Fibroblast of skin of abdomen (primary cell): Measurements from ENCODE around the gene CSPG5. TPM values are rescaled to one million over a fixed set of nuclear protein-coding genes. Genes with fewer than 3 reads are reported as not detected.

ENCODE experiments used
- DNase-seq: peaks from one replicate; pipeline ENCODE4 v3.0.0-alpha.2; 2013
- polyA plus RNA-seq, 2 experiments: library from polyadenylated mRNA; unstranded; fragments of 120-200 nt; gene quantifications; one replicate each; pipeline ENCODE4 v1.2.1, GENCODE V29; 2013; ENCODE audit not compliant: insufficient read length in 2 of 2

The CSPG5 gene, protein sequence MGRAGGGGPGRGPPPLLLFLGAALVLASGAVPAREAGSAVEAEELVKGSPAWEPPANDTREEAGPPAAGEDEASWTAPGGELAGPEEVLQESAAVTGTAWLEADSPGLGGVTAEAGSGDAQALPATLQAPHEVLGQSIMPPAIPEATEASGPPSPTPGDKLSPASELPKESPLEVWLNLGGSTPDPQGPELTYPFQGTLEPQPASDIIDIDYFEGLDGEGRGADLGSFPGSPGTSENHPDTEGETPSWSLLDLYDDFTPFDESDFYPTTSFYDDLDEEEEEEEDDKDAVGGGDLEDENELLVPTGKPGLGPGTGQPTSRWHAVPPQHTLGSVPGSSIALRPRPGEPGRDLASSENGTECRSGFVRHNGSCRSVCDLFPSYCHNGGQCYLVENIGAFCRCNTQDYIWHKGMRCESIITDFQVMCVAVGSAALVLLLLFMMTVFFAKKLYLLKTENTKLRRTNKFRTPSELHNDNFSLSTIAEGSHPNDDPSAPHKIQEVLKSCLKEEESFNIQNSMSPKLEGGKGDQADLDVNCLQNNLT
- 0.06 TPM for polyA plus RNA-seq (2013, experiment 1 of 2; ENCODE audit: insufficient read length)
- 0.12 TPM for polyA plus RNA-seq (2013, experiment 2 of 2; ENCODE audit: insufficient read length)

- DNase-seq = no peak
Observed at GRCh38 chr3:47578691-47579632, at the start of gene CSPG5. TSS of gene CSPG5 (minus strand) at chr3:47578865. CDS start at chr3:47578693, 172 bp downstream.

GRCh38 chr3:47628426-47628825 lies 49.8 kb upstream of the CSPG5 start:
- no peak for DNase-seq

DNA sequence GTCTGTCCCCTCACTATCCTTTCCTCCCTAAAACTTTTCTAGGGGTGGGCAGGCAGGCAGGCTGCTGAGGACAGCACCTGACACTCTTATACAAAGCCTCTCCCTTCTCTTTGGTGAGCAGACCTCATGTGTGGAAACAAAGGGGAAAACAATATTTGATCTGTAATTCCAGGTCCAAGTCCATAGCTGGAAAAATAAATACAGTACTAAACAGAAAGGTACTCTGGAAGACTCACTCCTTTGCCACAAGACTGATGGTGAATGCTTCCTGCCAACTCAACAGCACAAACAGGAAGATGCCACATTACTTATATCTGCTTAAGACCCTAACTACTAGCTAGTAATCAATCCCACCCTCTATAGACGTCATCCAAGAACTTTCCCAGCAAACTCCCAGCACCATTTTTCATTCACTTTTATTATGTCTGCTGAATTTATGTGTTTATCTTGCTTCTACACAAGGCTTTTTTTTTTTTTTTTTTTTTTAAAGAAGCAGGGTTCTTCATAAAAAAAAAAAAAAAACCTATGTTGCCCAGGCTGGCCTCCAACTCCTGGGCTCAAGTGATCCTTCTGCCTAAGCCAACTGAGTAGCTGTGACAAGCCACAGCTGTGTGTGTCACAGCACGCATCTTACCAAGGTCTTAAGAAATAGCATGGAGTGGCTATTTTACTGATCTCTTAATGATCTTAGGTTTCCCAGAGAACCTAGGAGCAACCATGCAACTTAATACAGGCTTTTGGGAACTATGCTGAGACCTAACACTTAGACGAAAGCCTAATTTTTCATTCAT lies 44.2 kb upstream of the CSPG5 start:
- DNase-seq = no peak

DNA sequence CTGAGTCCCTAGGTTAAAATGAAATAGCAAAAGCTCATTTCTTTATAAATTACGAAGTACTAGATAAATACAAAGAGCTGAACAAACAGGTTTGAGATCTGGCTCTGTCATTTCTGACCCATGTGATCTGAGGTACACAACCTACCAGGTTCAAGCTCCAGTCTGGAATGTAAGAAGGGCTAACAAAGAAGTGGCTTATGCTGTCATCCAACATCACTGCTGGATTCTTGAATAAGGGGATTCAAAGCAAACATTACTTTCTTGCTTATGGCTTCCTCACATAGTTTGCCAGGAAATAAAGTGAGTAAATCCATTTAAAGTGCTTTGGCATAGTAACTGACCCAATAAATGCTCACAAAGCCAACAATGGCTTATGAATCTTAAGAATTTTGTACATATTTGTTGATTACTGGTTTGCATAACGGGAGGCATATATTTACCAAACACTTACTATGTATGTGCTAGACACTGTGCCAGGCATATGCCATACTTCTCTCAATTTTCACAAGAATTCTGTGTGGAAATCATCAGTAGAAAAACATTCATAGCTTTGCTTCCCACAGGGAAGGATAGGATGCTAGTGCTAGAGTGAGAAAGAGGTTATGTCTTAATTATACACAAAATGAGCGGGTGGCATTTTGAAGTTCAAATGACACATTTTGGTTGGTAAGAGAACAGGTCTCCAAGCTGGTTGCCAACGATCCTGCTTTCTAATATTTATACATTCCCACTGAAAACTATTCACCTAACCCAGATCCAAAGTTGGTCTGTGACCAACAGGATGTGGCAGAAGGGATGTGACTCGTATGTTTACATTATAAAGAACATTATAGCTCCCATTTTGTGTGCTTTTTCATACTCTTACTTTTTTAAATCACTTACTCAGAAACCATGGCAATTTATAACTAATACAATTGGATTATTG lies 38.7 kb upstream of the CSPG5 start:
- DNase-seq = peak; percentile 45

DNA sequence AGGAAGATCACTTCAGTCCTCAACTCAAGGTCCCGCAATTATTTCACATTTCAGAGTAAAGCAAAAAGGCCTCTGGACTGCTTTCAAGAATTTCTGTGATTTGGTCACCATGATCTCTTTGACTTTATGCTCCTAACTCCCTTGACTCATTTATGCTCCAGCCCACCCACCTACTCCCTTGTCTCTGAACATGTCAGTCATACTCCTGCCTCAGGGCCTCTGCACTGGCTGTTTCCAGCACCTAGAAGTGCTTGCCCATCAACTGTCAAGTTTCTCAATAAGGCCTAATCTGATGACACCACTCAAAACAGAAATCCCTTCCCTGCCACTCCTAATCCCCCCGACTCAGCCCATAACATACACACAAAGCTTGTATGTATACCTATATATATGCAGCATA lies 36.1 kb upstream of the CSPG5 start:
- DNase-seq = no peak

- no peak for DNase-seq
Observed at GRCh38 chr3:47613722-47614121, 35.1 kb upstream of the CSPG5 start.

DNA sequence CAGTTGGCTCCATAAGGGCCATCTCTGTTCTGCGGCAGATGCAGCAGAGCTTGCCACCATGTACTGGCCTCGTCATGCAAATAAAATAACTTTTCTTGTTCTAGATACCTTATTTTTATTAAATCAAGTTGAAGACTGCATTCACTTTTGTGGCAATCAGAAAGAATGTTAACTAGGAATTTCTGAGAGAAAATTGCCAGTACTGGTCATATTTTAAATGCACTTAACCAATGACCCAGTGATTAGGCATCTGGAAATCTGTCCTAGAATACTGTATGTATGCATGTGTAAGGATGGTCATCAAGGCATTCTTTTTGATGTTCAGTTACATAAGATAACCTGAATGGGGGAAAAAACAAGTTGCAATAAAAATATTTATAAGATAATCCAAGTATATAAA lies 34.2 kb upstream of the CSPG5 start:
- peak; percentile 45 for DNase-seq

GRCh38 chr3:47612178-47612577 lies 33.5 kb upstream of the CSPG5 start:
- peak; percentile 87 for DNase-seq

DNA sequence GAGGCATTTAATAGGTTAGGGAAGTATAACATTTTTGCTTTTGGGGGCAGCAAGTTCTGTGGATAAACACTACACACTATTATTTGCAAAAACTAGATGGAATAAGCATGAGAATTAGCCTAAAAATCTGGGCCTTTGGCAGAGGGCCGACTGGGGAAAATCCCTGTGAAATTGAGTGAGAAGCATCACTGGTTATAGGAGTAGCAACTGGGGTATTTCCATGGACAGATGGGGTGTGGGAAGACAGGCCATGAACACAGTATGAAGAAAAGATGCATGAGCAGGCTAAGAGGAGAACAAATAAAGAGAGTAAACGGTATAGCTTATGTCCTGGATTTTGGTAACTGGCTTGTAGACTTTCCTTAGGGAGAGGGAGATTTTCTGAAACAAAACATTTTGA lies 32.9 kb upstream of the CSPG5 start:
- DNase-seq = no peak

DNA sequence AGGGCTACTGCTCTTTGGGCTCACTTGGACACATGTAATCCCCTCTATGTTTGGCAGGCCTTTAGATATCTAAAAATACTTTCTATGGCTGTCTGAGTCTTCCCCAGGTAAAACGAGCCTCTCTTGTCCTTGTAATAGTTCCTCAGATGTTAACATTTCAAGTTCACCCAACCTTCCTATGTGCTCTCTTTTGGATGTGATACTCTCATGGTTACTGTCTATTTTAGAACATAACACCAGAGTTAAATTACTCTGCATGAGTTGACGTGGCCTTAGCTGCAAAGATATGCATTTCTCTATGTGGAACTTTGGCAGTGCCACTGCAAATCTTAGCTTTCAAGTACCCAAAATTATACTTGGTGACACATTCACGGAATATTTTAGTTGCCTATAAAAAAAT lies 31.9 kb upstream of the CSPG5 start:
- DNase-seq = no peak

- DNase-seq = no peak
Observed at GRCh38 chr3:47607335-47607734, 28.7 kb upstream of the CSPG5 start.

DNA sequence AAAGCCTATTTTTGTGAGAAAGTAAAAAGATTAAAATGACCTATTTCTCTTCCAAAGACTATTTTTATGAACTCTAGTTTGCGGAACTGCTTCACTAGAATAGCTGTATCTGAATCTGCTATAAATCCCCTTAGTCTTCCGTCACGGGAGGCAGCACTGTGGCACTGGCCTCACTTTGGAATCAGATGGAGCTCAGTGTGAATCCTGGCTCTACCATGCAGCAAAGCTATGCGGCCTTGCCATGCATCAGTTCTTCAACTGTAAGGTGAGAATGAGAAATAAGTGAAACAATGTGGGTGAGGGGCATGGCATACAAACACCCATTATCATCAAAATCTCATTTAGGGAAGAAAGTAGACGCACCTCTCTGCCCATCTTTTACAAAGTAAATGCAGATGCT lies 27.5 kb upstream of the CSPG5 start:
- no peak for DNase-seq

DNA sequence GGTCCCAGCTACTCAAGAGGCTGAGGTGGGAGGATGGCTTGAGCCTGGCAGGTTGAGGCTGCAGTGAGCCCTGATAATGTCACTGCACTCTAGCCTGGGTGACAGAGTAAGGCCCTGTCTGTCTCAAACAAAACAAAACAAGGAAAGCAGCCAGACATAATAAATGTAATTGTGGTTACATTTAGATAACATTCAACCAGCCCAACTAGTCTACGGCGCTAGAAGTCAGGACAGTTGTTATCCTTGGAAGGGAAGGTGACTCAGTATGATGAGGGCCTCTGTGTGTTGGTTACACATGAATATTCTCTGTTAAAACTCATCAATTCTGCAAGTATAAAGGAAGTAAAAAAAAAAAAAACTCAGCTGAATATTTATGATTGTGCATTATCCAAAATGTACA lies 27.0 kb upstream of the CSPG5 start:
- peak; percentile 22 for DNase-seq

GRCh38 chr3:47604145-47604544 lies 25.5 kb upstream of the CSPG5 start:
- DNase-seq = no peak

- DNase-seq = no peak
Observed at GRCh38 chr3:47603332-47603731, 24.7 kb upstream of the CSPG5 start.

DNA sequence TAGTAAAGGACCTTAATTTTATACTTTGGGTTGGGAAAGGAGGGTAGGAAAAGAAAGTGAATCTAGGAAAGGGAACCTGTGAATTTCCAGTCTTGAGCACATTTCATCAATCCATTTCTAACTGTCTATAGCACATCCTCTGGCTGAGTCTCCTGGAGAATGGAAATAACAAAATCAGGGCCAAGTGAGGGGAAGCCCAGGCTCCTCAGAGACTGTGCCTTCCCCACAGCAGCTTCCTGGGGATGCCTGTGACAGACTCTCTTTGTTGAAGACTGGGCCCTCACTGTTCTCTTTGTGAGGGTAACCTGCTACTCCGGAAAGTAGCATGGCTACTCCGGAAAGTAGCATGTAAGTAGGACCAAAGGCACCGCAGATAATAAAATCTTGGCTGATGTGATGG lies 22.6 kb upstream of the CSPG5 start:
- DNase-seq = no peak

- no peak for DNase-seq
Observed at GRCh38 chr3:47594792-47595191, 16.1 kb upstream of the CSPG5 start.

DNA sequence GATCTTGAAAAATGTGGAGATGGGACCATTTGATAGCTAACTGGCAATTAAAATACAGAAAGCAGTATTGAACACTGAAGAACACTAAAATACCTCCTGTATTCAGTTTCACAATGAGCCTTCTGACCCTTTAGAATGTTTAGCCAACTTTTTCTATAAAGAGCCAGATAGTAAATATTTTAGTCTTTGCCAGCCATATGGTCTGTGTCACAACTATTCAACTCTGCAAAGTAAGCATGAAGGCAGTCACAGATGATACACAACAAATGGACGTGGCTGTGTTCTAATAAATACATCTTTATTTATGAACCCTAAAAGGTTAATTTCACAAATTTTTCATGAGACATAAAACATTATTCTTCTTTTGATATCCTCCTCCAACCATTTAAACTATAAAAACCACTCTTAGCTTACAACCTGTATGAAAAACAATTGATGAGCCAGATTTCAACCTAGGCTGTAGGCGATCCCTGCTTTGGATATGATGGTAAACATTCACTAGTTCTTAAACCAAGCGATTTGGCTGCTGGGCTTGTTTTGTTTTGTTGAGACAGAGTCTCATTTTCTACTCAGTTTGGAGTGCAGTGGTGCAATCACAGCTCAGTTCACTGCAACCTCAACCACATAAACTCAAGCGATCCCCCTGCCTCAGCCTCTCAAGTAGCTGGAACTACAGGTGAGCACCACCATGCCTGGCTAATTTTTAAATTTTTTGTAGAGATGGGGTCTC lies 13.6 kb upstream of the CSPG5 start:
- DNase-seq = no peak

DNA sequence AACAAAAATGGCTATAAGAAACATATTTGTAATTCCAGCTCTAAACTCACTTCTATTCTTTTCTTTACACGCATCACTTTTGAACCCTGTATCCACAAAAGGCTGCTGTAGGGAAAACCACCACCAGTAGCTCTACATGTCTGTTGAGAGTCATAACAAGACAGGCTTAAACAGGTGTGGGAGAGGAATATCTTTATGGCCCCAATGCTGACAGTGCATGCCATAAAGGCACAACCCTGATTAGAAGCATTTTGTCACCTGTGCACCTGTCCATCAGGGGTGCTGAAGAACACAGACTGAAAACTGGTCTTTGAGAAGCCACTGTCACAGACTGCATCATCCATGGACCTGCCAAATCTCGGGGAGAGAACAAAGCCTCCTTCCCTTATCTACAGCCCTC lies 11.6 kb upstream of the CSPG5 start:
- DNase-seq = no peak

DNA sequence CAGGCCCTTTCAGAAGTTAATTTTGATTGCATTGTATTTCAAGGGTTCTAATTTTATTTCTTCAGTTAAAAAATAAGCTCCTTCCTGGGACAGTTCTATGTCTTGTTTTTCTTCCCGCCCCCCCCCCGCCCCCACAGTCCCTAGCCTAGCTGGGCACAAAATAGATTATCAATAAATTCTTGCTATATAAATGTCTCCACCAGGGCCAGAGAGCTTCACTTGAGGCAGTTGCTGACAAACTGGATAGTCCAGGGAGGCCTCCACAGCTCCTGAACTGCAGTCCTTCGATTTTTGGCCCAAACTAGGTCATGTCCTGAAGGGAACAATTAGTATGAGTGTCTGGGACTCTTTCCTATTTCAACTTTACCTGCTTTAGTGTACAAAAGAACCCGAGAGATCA lies 9.9 kb upstream of the CSPG5 start:
- DNase-seq = no peak

DNA sequence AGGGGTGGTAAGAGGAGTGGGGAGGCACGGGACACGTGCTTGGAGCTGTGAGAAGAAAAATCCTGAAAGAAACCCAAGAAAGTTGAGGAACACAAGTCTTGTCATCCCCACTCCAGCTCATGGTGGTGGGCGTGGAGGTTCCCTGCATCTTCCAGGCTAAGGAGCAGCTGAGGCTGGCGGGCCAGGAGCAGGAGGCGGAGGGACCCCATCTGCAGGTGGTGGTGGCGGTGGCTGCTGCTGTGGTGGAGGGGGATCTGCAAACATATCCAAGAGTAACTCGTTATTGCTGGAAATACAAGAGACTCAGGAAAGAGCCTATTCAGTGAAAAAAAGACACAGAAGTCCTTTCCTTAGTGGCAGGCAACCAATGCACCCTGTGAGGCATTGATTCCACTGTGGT lies 9.4 kb upstream of the CSPG5 start:
- DNase-seq = no peak
